ENCODE results near the gene TP53INP2.

DNA sequence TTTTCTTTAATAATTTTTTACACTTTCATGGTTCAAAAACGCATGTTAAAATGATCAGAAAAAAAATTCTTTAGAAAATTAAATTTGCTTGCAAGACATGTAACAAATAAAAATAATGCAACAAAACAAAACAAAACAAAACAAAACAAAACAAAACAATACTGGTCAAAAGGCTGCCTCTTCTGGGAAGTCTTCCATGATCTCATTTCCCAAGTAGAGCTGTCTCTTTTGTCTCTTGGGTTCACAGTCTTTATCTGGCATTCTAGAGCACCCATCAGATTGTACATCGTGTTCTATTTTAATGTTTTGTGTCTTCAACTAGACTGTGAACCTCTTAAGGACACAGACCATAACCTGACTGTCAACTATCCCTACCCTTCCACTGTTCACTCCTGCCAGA, 25.3 kb downstream of the TP53INP2 start:
- TF ChIP-seq, protein P1, sequence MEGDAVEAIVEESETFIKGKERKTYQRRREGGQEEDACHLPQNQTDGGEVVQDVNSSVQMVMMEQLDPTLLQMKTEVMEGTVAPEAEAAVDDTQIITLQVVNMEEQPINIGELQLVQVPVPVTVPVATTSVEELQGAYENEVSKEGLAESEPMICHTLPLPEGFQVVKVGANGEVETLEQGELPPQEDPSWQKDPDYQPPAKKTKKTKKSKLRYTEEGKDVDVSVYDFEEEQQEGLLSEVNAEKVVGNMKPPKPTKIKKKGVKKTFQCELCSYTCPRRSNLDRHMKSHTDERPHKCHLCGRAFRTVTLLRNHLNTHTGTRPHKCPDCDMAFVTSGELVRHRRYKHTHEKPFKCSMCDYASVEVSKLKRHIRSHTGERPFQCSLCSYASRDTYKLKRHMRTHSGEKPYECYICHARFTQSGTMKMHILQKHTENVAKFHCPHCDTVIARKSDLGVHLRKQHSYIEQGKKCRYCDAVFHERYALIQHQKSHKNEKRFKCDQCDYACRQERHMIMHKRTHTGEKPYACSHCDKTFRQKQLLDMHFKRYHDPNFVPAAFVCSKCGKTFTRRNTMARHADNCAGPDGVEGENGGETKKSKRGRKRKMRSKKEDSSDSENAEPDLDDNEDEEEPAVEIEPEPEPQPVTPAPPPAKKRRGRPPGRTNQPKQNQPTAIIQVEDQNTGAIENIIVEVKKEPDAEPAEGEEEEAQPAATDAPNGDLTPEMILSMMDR (conservative IDR thresholded peaks at IDR 0.05; ENCODE audit: low read depth in 2 of 2), result no peak
- TF ChIP-seq EZH2 (IDR thresholded peaks at IDR 0.05; ENCODE audit: low read depth, unreplicated experiment) (no peak), REST (IDR thresholded peaks at IDR 0.05; ENCODE audit: unreplicated experiment) (no peak)
